22Rv1 (cell line): ENCODE results near the gene LMNTD1.

ENCODE experiments used
- H3K27ac ChIP-seq: fragments of 450-650 bp; 2 replicates; pipeline ENCODE4 v1.5.1; 2017
- CTCF ChIP-seq: fragments of 450-650 bp; IDR thresholded peaks from 2 replicates; pipeline ENCODE4 v1.5.1; 2017; ENCODE audit warnings: mild to moderate bottlenecking
- ZFX ChIP-seq: fragments of 450-650 bp; IDR thresholded peaks from 2 replicates; pipeline ENCODE4 v1.6.1; 2017; ENCODE audit warnings: antibody characterized with exemption, borderline replicate concordance

LMNTD1 gene

DNA sequence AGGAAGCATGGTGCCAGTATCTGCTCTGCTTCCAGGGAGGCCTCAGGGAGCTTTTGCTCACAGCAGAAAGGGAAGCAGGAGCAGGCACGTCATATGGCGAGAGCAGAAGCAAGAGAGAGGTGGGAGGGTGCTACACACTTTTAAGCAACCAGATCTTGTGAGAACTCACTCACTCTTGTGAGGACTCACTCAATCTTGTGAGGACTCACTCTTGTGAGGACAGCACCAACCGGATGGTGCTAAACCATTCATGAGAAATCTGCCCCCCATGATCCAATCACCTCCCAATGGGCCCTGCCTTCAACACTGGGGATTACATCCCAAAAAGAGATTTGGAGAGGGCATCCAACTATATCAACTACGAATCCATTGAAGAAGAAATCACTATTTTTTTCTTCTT, 34.3 kb upstream of the LMNTD1 start:
- TF ChIP-seq ZFX (no peak), CTCF (no peak)
- no peak overlapping the region for H3K27ac ChIP-seq

GRCh38 chr12:25585662-25586061, 32.6 kb upstream of the LMNTD1 start:
- TF ChIP-seq CTCF, result no peak
- no peak for TF ChIP-seq ZFX
- H3K27ac ChIP-seq, result no peak overlapping the region

DNA sequence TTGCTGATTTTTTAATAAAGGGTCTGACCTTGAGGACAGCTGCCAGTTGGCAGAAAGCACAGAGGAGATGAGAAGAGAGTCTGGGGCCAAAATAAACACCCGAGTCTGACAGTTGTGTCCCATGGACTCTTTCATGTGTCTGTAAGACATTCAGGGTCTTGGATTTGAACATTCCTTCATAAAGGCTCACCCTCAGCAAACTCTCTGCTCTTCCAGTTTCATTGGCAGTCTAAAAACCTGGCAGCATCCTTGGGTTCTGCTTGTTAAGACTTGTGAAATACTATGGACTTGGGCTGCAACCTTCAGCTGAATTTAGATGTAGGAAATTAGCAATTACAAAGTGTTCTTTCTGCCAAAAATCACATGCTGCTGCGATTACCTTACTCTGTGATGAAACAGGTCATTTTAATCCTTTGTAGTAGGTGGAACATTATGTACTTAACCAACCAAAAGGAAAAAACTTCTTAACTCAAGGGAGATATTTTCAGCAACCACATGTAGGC, 32.0 kb upstream of the LMNTD1 start:
- H3K27ac ChIP-seq, result no peak overlapping the region
- TF ChIP-seq ZFX, result no peak
- no peak for TF ChIP-seq CTCF

DNA sequence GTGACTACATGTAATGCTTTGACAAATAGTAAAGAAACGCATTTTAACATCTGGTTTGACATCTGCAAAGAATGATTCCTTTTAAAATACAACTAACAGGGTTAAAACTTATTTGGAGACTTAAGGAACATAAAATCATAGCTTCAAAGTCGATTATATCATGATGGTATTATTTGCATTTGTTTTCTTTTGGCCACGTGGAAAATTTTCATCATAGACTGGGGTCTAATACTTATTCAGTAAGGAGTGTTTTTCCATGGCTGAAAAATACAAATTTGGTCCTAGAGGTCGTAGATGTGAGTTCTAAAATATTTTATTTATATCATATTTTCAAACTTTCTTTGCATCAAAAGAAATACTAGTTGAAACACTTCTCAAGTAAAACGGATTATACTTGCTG, 31.5 kb upstream of the LMNTD1 start:
- TF ChIP-seq ZFX, result no peak
- TF ChIP-seq CTCF, result no peak
- no peak overlapping the region for H3K27ac ChIP-seq

GRCh38 chr12:25583545-25583944, 30.5 kb upstream of the LMNTD1 start:
- no peak overlapping the region for H3K27ac ChIP-seq
- peak; percentile 35 for TF ChIP-seq CTCF
- no peak for TF ChIP-seq ZFX

- TF ChIP-seq CTCF, result no peak
- TF ChIP-seq ZFX, result no peak
- H3K27ac ChIP-seq, result no peak overlapping the region
Observed at GRCh38 chr12:25581067-25581466, 28.0 kb upstream of the LMNTD1 start.

DNA sequence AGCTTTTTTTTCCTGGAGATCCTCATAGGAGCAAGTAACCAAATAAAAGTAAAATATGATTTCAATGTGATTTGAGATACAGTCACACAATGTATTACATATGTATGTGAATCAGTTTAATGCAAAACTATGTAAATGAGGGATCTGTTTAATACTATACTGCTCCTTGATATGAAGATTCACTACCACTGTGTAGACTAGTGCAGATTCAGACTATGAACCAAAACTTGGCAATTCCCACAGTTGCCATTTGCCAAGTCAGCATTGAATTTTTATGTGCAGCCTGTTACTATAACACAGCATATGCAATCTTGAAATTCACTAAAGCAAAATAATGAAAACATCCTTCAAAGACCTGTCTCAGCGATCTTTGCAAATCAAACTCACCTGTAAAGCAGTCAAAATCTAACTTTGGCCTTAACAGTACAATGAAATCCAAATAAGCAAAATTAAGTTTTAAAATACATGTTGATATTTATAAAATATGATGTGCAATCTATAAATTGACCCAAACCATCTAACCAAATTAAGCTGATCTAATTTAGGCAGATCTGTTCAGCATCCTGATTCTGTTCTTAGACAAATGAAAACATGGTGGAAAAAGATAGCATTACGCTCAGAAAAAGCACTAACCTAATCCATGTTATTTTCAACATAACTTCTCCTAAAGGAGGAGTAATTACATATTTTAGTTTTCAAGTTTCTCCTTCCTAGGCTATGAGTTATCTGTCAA, 25.5 kb upstream of the LMNTD1 start:
- no peak overlapping the region for H3K27ac ChIP-seq
- TF ChIP-seq CTCF (no peak), ZFX (no peak)
